Astrocyte of the spinal cord (primary cell): ENCODE results near the gene ZBTB8A.

Experiments used
- DNase-seq: peaks from one replicate; pipeline ENCODE4 v3.0.0; 2011; ENCODE audit warnings: low read depth, low spot score
- H3K4me3 ChIP-seq: 2 replicates; pipeline ENCODE4 v1.5.1; 2011; ENCODE audit warnings: low read depth, mild to moderate bottlenecking, low read length, moderate library complexity
- in situ Hi-C: cut with HindIII; loops from 2 replicates; pipeline ENCODE4 v1.10.0; 2017; ENCODE audit warnings: low sequenced_read_pairs
- TF ChIP-seq, protein P1 (sequence below): IDR thresholded peaks from 2 replicates; pipeline ENCODE4 v1.5.1; 2012; ENCODE audit warnings: low read depth, mild to moderate bottlenecking, low read length, inconsistent platforms

The ZBTB8A gene

GRCh38 chr1:32612189-32612881 lies 73.1 kb downstream of the ZBTB8A start:
- TF ChIP-seq, protein P1, sequence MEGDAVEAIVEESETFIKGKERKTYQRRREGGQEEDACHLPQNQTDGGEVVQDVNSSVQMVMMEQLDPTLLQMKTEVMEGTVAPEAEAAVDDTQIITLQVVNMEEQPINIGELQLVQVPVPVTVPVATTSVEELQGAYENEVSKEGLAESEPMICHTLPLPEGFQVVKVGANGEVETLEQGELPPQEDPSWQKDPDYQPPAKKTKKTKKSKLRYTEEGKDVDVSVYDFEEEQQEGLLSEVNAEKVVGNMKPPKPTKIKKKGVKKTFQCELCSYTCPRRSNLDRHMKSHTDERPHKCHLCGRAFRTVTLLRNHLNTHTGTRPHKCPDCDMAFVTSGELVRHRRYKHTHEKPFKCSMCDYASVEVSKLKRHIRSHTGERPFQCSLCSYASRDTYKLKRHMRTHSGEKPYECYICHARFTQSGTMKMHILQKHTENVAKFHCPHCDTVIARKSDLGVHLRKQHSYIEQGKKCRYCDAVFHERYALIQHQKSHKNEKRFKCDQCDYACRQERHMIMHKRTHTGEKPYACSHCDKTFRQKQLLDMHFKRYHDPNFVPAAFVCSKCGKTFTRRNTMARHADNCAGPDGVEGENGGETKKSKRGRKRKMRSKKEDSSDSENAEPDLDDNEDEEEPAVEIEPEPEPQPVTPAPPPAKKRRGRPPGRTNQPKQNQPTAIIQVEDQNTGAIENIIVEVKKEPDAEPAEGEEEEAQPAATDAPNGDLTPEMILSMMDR, result peak; percentile 16
- in situ Hi-C loops, result no loop called here
- H3K4me3 ChIP-seq, result peak overlapping the region; percentile 57
- peak; percentile 71 for DNase-seq

DNA sequence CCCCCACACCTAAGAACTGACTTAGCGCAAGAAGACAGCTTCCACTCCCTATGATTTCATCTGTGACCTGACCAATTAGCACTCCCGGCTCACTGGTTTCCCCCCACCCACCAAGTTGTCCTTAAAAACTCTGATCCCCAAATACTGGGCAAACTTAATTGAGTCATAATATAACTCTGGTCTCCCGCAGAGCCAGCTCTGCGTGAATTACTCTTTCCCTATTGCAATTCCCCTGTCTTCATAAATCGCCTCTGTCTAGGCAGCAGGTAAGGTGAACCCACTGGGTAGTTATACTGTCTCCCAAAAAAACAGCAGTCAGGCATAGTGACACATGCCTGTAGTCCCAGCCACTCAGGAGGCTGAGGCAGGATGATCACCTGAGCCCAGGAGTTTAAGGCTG lies 74.2 kb downstream of the ZBTB8A start:
- DNase-seq, result no peak
- in situ Hi-C loops, result no loop called here
- no peak overlapping the region for H3K4me3 ChIP-seq
- TF ChIP-seq, protein P1, result no peak

- H3K4me3 ChIP-seq, result no peak overlapping the region
- TF ChIP-seq, protein P1, result no peak
- no peak for DNase-seq
- in situ Hi-C loops, result no loop called here
Measured at GRCh38 chr1:32618673-32619221, 79.5 kb downstream of the ZBTB8A start.

- in situ Hi-C loops, result no loop called here
- peak; percentile 18 for DNase-seq
- H3K4me3 ChIP-seq, result no peak overlapping the region
- TF ChIP-seq, protein P1, result peak; percentile 19
Measured at GRCh38 chr1:32619701-32620485, 80.7 kb downstream of the ZBTB8A start.

DNA sequence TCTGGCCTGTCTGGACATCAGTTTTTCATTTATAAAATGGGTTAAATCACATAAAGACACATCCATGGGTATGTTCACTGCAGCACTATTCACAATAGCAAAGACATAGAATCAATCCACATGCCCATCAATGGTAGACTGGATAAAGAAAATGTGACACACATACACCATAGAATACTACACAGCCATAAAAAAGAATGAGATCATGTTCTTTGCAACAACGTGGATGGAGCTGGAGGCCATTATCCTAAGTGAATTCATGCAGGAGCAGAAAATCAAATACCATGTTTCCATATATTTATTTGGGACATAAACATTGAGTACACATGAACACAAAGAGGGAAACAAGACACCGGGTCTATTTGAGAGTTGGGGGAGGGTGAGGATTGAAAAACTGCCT lies 83.0 kb downstream of the ZBTB8A start:
- H3K4me3 ChIP-seq, result no peak overlapping the region
- in situ Hi-C loops, result no loop called here
- DNase-seq, result no peak
- TF ChIP-seq, protein P1, result no peak

- TF ChIP-seq, protein P1, result no peak
- in situ Hi-C loops, result no loop called here
- H3K4me3 ChIP-seq, result no peak overlapping the region
- no peak for DNase-seq
Measured at GRCh38 chr1:32622806-32623681, 83.8 kb downstream of the ZBTB8A start.
